NB4 (cell line): Measurements from ENCODE around the gene SCAPER.

Source experiments
- DNase-seq: peaks from one replicate; pipeline ENCODE4 v3.0.0; 2010; ENCODE audit warnings: low read depth
- H3K4me3 ChIP-seq: one replicate; pipeline ENCODE4 v1.5.1; 2011; ENCODE audit warnings: mild to moderate bottlenecking, low read depth, low read length, moderate library complexity
- CTCF ChIP-seq: IDR thresholded peaks from one replicate; pipeline ENCODE4 v1.5.1; 2012; ENCODE audit warnings: low read depth, low read length
- MAX ChIP-seq: IDR thresholded peaks from 2 replicates; pipeline ENCODE4 v1.6.1; 2011; ENCODE audit warnings: low read depth, low read length
- MYC ChIP-seq: IDR thresholded peaks from 2 replicates; pipeline ENCODE4 v1.6.1; 2011; ENCODE audit warnings: low read depth, low read length
- POLR2A ChIP-seq: IDR thresholded peaks from 2 replicates; pipeline ENCODE4 v1.6.1; 2011; ENCODE audit warnings: mild to moderate bottlenecking; ENCODE audit not compliant: insufficient read length; ENCODE audit errors: extremely low read depth

Gene SCAPER

GRCh38 chr15:76803049-76803571 is 102.0 kb downstream of the SCAPER start:
- TF ChIP-seq CTCF = no peak
- TF ChIP-seq MYC = no peak
- no peak for TF ChIP-seq POLR2A
- TF ChIP-seq MAX = no peak
- DNase-seq = no peak
- H3K4me3 ChIP-seq = no peak overlapping the region

- DNase-seq = no peak
- TF ChIP-seq POLR2A = no peak
- no peak for TF ChIP-seq MYC
- TF ChIP-seq CTCF = no peak
- no peak for TF ChIP-seq MAX
- no peak overlapping the region for H3K4me3 ChIP-seq
Measured at GRCh38 chr15:76802411-76802810, 102.7 kb downstream of the SCAPER start.

- no peak overlapping the region for H3K4me3 ChIP-seq
- TF ChIP-seq MAX (no peak), CTCF (no peak), MYC (no peak), POLR2A (no peak)
- DNase-seq = peak; percentile 41
Measured at GRCh38 chr15:76799760-76800159, 105.4 kb downstream of the SCAPER start.

- H3K4me3 ChIP-seq = no peak overlapping the region
- TF ChIP-seq MAX = no peak
- no peak for TF ChIP-seq MYC
Measured at GRCh38 chr15:76795217-76795616, 109.9 kb downstream of the SCAPER start.

GRCh38 chr15:76793162-76793561 is 112.0 kb downstream of the SCAPER start:
- TF ChIP-seq MAX = no peak
- TF ChIP-seq MYC = no peak
- no peak for TF ChIP-seq CTCF
- TF ChIP-seq POLR2A = no peak
- no peak overlapping the region for H3K4me3 ChIP-seq
- DNase-seq = no peak

More at GRCh38 chr15:76795217-76795616, 109.9 kb downstream of the SCAPER start:
- no peak for DNase-seq

GRCh38 chr15:76791511-76791910 is 113.6 kb downstream of the SCAPER start:
- no peak overlapping the region for H3K4me3 ChIP-seq
- TF ChIP-seq MYC (no peak), POLR2A (no peak), MAX (no peak), CTCF (no peak)
- DNase-seq = no peak
